Right hindlimb (tissue), 1 donor: Measurements from ENCODE around the gene SP8.

ENCODE experiments used
- DNase-seq: peaks from one replicate; pipeline ENCODE4 v3.0.0-alpha.2; 2018

The SP8 gene

DNA sequence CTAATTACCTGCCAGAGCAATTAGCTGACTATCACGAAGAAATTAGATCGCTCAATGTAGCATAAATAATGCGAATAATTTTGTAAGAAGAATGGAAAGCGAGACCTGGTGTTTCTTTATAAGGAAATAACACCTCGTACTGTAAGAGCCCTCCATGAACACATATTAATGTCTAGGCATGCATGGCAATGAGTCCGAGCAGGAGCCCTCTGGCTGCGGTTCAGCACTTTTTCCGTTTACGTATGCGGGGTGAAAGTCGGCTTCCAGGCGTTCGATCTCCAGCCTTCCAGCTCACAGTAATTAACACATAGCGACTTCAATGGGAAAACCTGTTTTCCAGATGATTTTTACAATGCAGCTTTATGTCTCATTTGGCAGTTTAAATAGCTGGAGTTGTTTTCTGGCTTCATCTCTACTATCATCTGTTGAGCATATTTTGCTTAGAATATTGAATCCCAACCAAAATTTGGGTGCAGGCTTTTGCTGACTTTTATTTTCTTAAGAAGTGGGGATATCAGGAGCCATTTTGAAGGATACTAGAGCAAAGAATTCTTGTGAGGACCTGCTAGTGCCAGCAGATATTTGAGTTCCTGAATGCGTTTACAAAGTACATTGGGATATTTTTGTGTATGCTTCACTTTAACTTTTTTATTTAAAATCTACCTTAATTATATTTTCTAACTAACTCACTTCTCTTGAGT lies 7.2 kb upstream of the SP8 start:
- DNase-seq: no peak

DNA sequence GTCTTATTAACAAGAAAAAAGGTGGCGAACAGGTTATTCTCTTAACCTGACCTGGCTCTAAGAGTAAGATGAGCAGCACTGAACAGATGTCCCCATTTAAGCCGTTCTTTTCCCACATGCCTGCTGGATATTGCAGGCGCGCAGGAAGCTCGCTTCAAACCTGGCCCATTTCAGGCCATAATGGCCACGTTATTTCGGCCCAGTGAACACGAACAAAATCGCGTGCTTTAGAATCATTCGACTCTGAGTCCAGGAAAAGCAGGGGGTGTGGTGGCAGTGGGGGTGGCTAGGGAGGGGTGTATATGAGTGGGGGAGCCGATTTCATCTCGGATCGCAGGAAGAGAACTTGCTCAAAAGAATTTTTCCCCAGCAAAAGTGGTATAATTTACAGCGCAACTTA lies 6.6 kb upstream of the SP8 start:
- no peak for DNase-seq

DNA sequence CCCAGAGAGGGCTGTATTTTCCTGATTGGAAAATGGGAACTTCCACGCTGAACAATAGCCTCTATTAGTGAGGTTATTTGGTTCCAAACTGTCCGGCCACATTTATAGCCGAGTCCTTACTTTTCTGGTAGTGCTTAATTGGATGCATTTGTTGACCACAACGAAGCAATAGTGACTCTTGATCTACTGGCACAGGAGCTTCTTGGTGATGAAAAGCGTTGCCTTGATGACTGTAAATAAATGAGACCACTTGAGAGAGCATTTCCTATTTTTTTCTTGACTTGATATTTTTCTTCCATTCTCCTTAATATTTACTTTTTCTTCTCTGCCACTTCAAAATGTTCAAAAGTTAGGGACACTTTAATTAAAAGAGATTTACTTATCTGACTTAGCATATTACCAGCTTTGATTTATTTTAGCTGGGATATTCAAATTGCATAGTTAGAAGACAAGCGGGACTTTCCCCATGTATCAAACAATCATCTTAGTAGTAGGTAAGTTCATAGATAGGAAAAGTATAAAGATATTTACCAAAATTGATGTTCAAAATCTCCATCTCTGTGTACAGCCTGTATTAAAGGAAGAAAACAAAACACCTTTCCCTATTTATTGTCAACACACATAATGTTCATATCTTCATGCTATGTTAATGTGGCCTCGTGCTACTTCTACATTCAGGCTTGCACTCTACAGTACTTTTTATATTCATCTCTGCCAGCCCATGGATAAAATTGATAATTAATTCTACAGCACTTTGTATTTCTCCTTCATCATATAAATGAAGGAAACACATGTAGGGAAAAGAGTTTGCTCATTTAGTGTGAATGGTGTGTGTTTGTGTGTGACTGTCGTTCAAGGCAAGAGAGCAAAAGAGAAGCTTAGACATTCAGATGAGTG lies 5.1 kb upstream of the SP8 start:
- no peak for DNase-seq

DNA sequence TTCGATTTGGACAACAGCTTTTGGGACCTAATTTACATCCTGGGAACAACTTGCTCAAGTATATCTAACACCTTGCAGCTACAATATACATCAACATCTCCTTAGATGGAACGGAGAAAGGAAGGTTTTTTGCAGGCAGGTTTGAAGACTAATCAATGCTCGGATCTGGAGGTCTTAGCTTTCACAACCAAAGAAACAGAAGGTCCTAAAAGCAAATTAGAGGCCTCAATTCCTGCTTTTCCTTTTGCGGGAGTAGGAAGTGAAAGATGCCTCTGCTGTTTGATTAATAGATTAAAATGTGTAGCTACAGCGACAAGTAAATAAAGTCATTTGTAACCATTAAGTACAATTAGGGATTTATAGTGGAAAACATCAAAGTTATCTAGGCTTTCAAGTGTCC lies 3.7 kb upstream of the SP8 start:
- DNase-seq: no peak

DNA sequence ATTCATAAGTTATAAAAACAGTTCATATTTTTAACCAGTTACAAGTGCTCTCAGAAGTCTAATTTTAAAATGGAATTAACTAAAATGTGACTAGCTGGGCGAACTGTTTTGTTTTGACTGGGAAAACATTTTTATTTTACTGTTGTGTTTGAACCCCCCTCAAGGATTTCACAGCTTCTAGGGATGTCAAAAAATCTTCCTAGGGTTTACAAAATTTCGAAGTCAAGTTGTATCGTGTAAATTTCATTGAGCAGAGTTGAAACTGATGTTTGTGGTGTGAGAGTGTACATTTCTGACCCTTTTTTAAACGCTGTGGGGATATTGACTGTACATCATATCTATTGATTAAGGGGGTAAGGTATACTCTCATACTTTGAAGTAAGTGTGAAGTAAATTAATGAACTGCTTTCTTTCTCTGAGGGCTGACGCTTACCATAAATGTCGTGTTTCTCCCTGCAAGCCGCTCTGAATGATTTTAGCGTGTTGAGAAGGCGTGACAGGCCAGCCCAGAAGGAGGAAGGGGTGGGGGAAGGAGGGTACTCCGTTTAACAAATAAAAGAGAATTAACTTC lies 1.8 kb upstream of the SP8 start:
- no peak for DNase-seq

DNA sequence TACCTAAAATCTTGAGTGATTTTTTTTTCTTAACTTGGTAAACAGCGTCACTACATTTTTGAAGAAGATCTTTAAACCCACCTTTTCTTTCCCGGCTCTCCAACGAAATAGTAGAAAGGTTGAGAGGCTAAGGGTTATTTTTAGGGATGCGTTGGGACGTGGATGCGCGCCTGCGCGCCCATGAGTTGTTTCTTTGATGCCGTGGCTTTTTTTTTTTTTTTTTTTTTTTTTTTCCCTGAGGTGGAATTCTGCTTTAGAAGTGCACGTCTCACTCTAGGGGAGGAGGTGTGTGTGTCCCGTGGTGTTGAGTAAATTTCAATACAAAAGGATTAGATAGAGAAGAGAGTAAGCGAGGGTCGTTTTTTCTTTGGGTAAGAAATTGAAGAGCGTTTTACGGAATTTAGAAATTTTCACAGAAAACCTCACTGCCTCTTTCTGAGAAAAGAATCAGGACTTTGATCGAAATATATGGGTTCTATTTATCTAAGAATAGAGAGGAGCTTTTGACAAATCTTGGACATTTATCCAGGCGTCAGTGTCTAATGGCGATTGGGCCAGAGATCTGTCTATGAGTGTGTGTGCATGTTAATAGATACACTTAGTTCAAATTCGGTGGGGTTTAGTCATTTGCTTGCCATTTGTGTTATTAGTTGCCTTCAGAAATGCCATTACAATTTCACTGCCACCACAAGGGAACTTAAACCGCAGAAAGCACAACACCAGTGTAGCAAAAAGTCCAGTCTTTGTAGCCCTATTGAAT lies 1.2 kb upstream of the SP8 start:
- no peak for DNase-seq

DNA sequence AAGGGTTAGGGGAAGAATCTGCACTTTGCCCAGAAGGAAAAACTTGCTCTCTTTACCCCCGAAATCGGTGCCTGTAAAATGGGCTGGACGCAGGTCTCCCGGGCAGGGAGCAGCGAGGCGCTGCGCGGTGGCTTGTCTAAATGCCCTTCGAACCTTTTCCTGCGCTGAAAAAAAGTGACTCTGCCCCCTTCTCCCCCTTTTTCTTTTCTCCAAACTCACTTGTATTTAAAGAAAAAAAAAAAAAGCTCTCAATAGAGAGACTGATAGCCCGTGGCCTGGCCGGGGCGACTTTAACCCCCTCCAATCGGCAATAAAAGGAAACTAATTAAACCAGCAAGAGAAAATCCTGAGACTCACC lies 286 bp downstream of the SP8 start:
- no peak for DNase-seq

DNA sequence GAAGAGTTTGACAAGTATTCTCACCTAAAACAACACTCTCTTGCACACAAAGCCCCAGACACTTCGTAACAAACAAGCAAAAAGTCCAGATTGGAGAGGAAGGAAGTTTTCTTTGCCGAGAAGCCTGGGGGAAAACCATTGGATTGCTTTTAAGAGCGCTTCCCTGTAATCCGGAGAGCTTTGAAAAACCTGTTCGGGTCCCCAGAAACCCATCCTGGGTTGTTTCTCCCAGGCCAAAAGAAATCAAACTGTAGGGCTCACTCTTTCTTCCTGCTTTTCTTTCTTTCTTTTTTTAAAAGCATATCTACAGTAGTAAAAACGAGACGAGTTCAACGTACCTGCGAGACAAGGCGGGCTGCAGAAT lies 655 bp downstream of the SP8 start:
- no peak for DNase-seq

DNA sequence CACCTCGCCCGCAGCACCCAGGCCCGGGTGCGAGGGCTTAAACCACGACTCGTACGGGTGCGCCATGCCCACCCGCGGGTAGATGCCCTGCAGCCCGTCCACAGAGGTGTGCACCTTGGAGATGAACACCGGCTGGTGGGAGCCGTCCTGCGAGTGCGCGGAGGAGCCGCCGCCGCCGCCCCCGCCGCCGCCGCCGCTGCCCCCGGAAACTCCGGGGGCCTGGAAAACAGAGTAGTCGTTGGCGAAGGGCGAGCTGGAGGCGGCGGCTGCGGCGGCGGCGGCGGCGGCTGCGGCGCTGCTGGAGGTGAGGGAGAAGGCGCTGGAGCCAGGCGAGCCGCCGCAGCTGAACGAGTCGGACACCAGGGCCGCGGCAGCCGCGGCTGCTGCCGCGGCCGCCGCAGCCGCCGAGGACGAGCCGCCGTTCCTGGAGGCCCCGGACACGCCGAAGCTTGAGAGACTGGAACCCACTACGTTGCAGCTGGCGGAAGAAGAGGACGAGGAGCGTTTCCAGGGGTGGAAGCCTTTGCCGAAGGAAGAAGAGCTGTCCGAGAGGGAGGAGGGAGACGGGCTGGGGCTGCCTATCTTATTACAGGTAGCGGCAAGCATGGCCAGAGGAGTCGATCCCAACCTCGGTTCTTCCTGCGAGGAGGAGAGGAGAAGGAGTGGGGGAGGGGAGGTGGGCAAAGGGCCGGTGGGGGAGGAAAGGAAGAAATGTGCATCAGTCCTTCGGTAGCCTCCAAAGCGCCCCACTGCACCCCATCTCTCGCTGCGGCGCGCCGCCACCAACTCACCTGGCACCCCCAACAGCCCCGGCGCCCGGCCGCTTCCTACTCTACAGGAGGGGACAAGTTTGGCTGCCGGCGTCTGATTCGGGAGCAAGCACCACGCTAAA lies 1.3 kb downstream of the SP8 start:
- no peak for DNase-seq

DNA sequence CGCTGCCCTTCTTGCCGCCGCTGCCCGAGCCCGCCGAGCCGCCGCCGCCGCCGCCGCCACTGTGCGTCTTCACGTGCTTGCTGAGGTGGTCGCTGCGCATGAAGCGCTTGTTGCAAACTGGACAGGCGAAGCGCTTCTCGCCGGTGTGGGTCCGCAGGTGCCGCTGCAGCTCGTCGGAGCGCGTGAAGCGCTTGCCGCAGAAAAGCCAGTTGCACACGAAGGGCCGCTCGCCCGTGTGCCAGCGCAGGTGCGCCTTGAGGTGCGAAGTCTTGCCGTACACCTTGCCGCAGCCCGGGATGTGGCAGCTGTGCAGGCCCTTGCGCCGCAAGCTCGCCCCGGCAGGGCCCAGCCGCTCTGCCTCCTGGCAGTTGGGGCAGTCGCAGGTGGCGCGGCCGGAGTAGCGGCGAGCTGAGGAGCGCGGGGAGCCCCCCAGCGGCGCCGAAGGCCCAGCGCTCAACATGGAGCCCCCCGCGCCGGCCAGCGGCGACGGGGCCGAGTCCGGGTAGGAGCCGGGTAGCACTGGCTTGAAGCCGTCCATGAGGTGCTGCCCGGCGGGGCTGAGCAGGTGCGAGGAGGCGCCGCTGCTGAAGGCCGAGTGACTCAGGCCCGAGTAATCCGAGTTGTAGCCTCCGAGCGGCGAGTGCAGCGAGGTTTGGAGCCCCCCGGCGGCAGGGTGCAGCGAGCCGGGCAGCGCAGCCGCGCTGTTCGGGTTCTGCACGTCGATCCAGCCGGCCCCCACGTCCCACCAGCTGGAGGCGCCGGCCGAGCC lies 2.1 kb downstream of the SP8 start:
- no peak for DNase-seq

DNA sequence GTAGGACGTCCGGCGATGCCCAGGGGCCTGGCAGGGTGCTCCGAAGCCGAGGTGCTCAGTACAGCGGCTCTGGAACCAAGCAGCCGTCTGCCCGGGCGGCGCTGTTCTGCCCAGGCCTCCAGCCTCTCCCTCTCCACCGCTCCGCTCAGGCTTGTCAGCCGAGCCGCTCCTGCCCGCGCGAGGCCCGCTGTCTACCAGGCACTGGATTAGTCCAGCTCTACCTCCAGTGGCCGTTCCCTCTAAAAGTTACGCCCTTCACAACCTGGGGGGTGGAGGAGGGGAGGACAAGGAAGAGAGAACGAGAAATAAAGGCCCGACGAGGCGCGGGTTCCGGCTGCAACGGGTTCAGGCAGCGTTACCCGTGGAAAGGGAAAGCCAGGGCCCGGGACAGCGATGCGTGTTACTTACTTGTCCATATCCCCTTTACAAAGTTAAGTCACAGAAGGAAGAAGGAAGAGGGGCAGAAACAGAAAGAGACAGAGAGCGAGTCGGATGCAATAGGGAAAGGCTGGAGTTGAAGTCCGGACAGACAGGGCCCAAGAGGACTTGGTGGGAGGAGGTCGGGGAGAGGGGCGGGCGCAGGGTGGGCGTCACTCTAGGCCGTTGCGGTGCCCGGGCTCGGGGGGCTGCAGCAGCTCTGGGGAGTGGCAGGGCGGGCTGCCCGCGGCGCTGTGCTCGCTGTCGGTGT lies 2.8 kb downstream of the SP8 start:
- DNase-seq: peak; percentile 51

DNA sequence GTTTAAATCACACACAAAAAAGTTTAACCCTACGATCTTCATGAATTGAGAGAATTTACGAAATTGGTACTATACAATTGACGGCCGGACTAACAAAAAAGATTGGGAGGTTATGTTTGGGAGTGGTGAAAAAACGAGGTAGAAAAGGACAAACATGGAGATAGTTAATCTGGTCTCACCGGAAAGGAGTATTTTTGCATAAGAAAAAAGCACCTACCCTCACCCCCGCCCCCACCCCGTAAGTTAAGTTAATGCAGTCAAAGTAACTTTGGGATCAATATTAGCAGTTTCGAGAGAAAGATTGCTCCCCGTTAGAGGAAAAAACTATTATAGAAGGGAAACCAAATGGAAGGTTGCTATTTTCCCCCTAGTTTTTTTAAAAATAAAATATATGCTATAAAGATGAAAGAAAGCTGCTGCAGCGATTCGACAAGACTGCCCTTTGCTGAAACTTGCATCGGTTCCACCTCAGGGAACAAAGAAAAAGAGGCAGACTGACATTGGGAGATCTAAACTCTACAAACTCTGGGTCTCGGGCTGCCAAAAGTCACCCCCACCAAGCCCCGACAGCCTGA lies 3.5 kb downstream of the SP8 start:
- no peak for DNase-seq

DNA sequence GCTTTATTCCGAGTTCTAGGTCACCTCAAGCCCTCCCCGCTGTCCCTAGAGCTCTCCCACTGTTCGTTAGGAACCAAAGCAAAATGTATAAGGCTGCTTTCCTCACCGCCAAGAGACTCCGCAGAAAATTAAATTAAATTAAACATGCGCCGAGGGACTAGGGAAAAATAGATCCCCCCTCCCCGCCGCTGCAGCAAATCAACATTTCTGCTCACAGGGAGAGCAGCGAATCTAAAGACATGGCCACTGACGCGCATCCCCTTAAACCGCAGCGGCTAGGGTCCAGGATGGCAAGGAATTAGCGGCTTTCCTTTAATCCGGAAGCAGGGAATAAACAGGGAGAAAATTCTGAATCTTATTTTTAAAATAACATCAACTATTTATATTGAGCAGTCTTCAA lies 7.6 kb downstream of the SP8 start:
- DNase-seq: no peak

DNA sequence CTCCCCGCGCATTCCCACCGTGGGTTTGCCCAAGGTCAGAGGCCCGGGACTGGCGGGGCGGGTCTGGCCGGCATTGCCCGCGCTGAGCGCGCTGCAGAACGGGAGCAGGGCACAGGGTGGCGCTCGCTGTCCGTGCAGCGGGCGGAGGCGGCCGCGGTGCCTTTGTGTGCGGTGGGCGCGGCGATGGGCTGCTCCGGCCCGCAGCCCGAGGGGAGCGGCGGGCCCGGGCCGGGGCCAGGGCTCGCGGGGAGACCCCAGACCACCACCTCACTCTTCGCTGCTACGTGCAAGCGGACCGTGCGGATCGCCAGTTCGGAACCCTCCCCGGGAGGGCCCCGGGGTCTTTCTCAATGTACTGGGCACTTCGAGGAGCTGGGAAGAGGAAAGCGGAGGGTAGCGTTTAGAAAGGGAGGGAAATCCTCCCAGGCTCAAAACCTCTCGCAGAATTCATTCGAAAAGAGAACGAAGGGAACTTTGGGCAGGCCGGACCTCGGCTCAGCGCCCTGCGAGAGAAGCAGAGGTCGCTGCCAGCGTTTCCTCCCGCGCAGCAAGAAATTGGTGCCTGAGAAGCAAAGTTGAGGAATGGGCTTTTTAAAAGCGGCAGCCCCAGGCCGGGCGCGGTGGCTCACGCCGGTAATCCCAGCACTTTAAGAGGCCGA lies 8.5 kb downstream of the SP8 start:
- DNase-seq: peak; percentile 57

DNA sequence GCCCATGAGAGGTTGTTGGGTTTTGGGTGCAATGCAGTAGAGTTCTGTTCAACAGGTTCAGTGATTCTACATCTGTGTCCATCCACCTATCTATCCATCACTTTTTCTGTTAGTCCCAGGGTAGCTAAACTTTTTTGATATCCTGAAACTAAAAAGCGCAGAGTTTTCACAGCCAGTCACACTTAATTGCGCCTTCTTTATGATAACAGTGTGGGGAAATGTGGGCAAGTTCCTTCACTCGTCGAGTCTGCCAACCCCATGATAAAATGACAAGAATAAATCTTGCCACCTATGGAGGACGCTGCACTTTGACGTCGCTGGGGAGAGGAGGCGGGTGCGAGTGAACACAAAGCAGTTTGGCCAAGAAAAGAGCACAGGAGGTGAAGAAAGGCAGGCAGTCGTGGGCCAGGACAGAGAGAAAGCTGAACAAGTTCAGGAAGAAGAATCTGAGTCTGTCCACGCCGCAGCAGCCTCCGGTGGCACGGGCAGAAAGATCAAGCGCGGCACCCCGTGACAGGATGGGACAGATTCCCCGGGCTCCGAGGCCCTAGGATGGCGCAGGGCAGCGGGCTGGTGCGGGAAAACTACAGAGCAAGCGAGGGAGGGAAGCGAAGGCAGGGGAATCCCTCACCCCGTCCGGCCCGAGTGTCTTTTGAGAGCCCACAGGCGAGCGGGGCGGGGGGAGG lies 9.2 kb downstream of the SP8 start:
- DNase-seq: no peak

DNA sequence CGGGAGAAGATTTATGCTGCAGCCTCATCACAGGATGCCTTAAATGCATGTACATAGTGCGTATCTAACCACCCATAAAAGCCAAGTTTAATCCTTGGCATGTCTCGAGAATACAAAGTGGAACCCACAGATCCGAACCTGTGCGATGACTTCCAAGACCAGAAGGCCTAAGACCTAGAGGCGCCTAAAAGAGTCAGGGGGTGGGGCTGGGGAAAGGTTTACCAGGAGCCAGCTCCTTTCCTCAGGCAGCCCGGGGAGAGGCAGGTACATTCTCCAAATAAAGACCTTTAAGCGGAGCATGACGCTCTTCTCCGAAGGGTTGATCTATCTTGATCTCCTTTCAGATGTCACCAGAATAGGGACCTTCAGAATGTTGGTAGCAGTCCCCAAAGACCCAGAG lies 9.7 kb downstream of the SP8 start:
- no peak for DNase-seq

DNA sequence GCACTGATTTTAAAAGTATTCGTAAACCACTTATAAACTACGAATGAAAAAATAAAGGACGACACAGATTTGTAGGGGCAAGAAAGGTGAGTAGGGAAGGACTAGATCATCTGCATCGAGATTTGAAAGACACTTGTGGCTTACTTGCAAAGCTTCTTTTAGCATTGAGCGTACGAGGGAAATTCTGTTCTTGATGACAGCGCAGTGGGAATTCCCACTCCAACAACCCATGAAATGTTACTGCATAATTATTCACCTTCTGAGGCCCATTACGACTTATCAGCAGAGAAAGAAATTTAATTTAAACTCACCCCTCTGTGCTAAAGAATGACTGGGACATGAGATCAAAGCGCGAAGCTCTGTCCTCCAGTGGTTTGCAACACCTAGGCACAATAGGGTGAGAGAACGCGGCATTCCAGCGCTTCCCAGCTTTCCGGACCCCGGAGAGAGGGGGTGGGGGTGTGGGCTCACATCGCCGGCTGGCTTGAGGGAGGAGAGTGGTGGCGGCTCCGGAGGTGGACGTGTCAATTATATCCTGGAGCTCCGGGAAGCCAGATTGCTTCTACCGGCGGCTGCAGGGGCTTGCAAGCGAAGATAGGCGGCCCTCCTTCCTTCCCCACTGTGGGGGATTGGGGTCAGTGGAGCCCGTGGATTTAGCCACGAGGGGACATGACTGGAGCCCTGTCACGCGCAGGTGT lies 10.3 kb downstream of the SP8 start:
- DNase-seq: no peak

DNA sequence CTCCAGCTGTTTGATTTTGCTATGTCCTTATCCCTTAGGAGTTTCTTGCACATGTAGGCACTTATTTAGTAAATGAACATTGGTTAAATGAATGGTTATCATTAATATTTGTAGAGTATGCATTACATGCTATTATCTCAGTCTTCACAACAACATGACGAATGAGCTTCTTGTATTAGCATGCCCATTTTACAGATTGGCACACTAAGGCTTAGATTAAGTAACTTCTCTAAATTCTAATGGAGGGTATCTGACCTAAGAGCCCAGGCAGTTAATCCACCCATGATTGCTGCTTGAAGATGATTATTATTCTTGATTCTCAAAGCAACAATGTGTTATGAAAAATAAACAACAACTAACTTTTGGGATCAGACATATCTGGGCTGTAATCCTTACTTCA lies 32.7 kb downstream of the SP8 start:
- DNase-seq: no peak

DNA sequence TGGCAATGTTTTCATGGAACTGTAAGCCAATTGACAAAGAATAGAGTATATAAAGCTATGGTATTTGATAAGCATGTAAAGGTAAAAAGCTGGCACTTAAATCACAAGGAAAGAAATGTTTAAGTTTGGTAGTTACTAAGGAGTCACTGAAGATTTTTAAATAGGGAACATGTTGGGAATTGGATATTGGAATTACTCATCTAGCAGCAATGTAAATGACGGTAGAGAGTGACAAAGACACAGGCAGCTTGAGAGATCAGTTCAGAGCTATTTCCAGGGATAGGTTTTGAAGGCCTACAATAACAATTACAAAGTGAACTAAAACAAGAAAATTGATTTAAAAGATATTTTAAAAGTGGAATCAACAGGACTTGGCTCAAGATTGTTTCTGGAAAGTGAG lies 36.8 kb downstream of the SP8 start:
- DNase-seq: no peak
